Neural cell (in vitro differentiated cells): Measurements from ENCODE around the gene KBTBD13. TPM values are rescaled to one million over a fixed set of nuclear protein-coding genes. Genes with fewer than 3 reads are reported as not detected.

Experiments used
- H2AFZ ChIP-seq: fragments of 200-600, 300-800 bp; sonication (generic), shearing (Covaris generic); 2 replicates; pipeline ENCODE4 v1.6.0; 2014; ENCODE audit warnings: low read depth, mild to moderate bottlenecking, antibody characterized with exemption, low read length, moderate library complexity
- H3F3A ChIP-seq: fragments of 200-600 bp; shearing (Covaris generic); 2 replicates; pipeline ENCODE4 v1.6.1; 2016; ENCODE audit warnings: mild to moderate bottlenecking, moderate library complexity, mixed read lengths, antibody characterized with exemption, low read length; ENCODE audit not compliant: insufficient read depth, poor library complexity, severe bottlenecking
- H3K27ac ChIP-seq: fragments of 200-600, 300-800 bp; sonication (generic), shearing (Covaris generic); 2 replicates; pipeline ENCODE4 v1.5.1; 2014; ENCODE audit warnings: mild to moderate bottlenecking, low read length, moderate library complexity
- H3K27me3 ChIP-seq: fragments of 300-800, 200-600 bp; sonication (generic), shearing (Covaris generic); 2 replicates; pipeline ENCODE4 v1.6.0; 2014; ENCODE audit warnings: mild to moderate bottlenecking, low read depth, low read length, moderate library complexity; ENCODE audit not compliant: insufficient read depth
- H3K36me3 ChIP-seq: fragments of 300-800, 200-600 bp; sonication (generic), shearing (Covaris generic); 2 replicates; pipeline ENCODE4 v1.5.1; 2014; ENCODE audit warnings: mild to moderate bottlenecking, antibody characterized with exemption, low read length, moderate library complexity; ENCODE audit not compliant: insufficient read depth
- H3K4me2 ChIP-seq: fragments of 300-800, 200-600 bp; sonication (generic), shearing (Covaris generic); 2 replicates; pipeline ENCODE4 v1.6.0; 2014; ENCODE audit warnings: mild to moderate bottlenecking, low read length
- H3K4me3 ChIP-seq: fragments of 300-800, 200-600 bp; sonication (generic), shearing (Covaris generic); 2 replicates; pipeline ENCODE4 v1.5.1; 2014; ENCODE audit warnings: mild to moderate bottlenecking, low read length, moderate library complexity
- H3K79me2 ChIP-seq: fragments of 200-600 bp; shearing (Covaris generic); replicated peaks from 2 replicates; pipeline ENCODE4 v1.6.0; 2014; ENCODE audit warnings: mild to moderate bottlenecking, low read length, moderate library complexity; ENCODE audit not compliant: insufficient read depth
- H3K9ac ChIP-seq: fragments of 300-800, 200-600 bp; sonication (generic), shearing (Covaris generic); 2 replicates; pipeline ENCODE4 v1.6.1; 2016; ENCODE audit warnings: mild to moderate bottlenecking, low read length, mixed read lengths
- H3K9me2 ChIP-seq: fragments of 200-600 bp; shearing (Covaris generic); 2 replicates; pipeline ENCODE4 v1.6.1; 2016; ENCODE audit warnings: mild to moderate bottlenecking, low read length, mixed read lengths; ENCODE audit not compliant: insufficient read depth
- H3K9me3 ChIP-seq: fragments of 200-600, 300-800 bp; sonication (generic), shearing (Covaris generic); 2 replicates; pipeline ENCODE4 v1.6.1; 2016; ENCODE audit warnings: mild to moderate bottlenecking, mixed run types, low read length, moderate library complexity, mixed read lengths
- H4K20me1 ChIP-seq: fragments of 200-600 bp; shearing (Covaris generic); 2 replicates; pipeline ENCODE4 v1.6.1; 2016; ENCODE audit warnings: mild to moderate bottlenecking, mixed run types; ENCODE audit not compliant: insufficient read depth
- CTCF ChIP-seq: fragments of 450-650 bp; IDR thresholded peaks from 2 replicates; pipeline ENCODE4 v1.5.1; 2014; ENCODE audit warnings: antibody characterized with exemption, mild to moderate bottlenecking, moderate library complexity; ENCODE audit not compliant: poor library complexity, severe bottlenecking
- EP300 ChIP-seq: fragments of 450-650 bp; conservative IDR thresholded peaks from 2 replicates; pipeline ENCODE4 v1.6.1; 2014; ENCODE audit warnings: antibody characterized with exemption, mild to moderate bottlenecking, moderate library complexity; ENCODE audit not compliant: poor library complexity, severe bottlenecking
- EZH2 ChIP-seq: fragments of 200-600, 300-800 bp; shearing (Covaris generic), sonication (generic); IDR thresholded peaks from 2 replicates; pipeline ENCODE4 v1.6.1; 2014; ENCODE audit warnings: antibody characterized with exemption, low read length, borderline replicate concordance, mild to moderate bottlenecking; ENCODE audit not compliant: insufficient read depth, poor library complexity, severe bottlenecking
- MXI1 ChIP-seq: fragments of 450-650 bp; conservative IDR thresholded peaks from 2 replicates; pipeline ENCODE4 v1.6.1; 2014; ENCODE audit warnings: antibody characterized with exemption, mild to moderate bottlenecking; ENCODE audit not compliant: poor library complexity, severe bottlenecking
- POLR2AphosphoS5 ChIP-seq: IDR thresholded peaks from 2 replicates; pipeline ENCODE4 v1.6.1; 2012
- RAD21 ChIP-seq: fragments of 450-650 bp; conservative IDR thresholded peaks from 2 replicates; pipeline ENCODE4 v1.6.1; 2014; ENCODE audit warnings: antibody characterized with exemption, mild to moderate bottlenecking, moderate library complexity
- REST ChIP-seq: IDR thresholded peaks from 2 replicates; pipeline ENCODE4 v1.6.1; 2012; ENCODE audit warnings: borderline replicate concordance
- SMC3 ChIP-seq: fragments of 450-650 bp; conservative IDR thresholded peaks from 2 replicates; pipeline ENCODE4 v1.6.1; 2014; ENCODE audit warnings: antibody characterized with exemption, mild to moderate bottlenecking, moderate library complexity; ENCODE audit not compliant: poor library complexity
- TAF1 ChIP-seq: IDR thresholded peaks from 2 replicates; pipeline ENCODE4 v1.6.1; 2012; ENCODE audit warnings: low read depth
- polyA plus RNA-seq: library from polyadenylated mRNA; depleted of rRNA; stranded (reverse); fragments of >200 nt; gene quantifications from 2 replicates; pipeline ENCODE4 v1.2.3, GENCODE V29; 2014

The KBTBD13 gene
- polyA plus RNA-seq, 1 donor from 2014 or later = not detected

- Histone ChIP-seq H3K79me2 (peaks cover 3% of the 10 kb centered on the region), H3K4me3 (peak overlapping the region; percentile 96), H3K27ac (no peak overlapping the region), H3K27me3 (no peaks in the 10 kb centered on the region), H3K36me3 (no peaks in the 10 kb centered on the region), H3K9me2 (no peaks in the 10 kb centered on the region), H4K20me1 (no peaks in the 10 kb centered on the region), H3F3A (no peaks in the 10 kb centered on the region), H3K9ac (no peak overlapping the region), H3K9me3 (no peaks in the 10 kb centered on the region), H3K4me2 (no peak overlapping the region), H2AFZ (no peak overlapping the region)
- TF ChIP-seq RAD21 (no peak), CTCF (no peak), SMC3 (no peak), POLR2AphosphoS5 (no peak), REST (no peak)
Observed at GRCh38 chr15:65027593-65027992, 49.0 kb upstream of the KBTBD13 start.

GRCh38 chr15:65028338-65028737 is 48.2 kb upstream of the KBTBD13 start:
- Histone ChIP-seq H3K36me3 (no peaks in the 10 kb centered on the region), H3K27ac (no peak overlapping the region), H3K79me2 (peaks cover 3% of the 10 kb centered on the region), H3K9me2 (no peaks in the 10 kb centered on the region), H4K20me1 (no peaks in the 10 kb centered on the region), H3K9ac (peak overlapping the region; percentile 80), H3K4me2 (peak overlapping the region; percentile 70), H3F3A (no peaks in the 10 kb centered on the region), H3K9me3 (no peaks in the 10 kb centered on the region), H3K4me3 (peak overlapping the region; percentile 96), H3K27me3 (no peaks in the 10 kb centered on the region), H2AFZ (no peak overlapping the region)
- TF ChIP-seq POLR2AphosphoS5 (no peak), RAD21 (no peak), TAF1 (no peak), REST (no peak), CTCF (no peak), SMC3 (no peak), EP300 (no peak), EZH2 (no peak), MXI1 (no peak)
